ENCODE measurements around the gene RREB1. TPM values are rescaled to one million over a fixed set of nuclear protein-coding genes. Genes with fewer than 3 reads are reported as not detected.
"Not testable (repeated sequence)": the region's sequence is repeated elsewhere in the genome, so short reads cannot be mapped to it uniquely, and the experiment has no call there.

Gene RREB1
- total RNA-seq, 2 donors from 2014 or later: 58.4 to 71.0 TPM

DNA sequence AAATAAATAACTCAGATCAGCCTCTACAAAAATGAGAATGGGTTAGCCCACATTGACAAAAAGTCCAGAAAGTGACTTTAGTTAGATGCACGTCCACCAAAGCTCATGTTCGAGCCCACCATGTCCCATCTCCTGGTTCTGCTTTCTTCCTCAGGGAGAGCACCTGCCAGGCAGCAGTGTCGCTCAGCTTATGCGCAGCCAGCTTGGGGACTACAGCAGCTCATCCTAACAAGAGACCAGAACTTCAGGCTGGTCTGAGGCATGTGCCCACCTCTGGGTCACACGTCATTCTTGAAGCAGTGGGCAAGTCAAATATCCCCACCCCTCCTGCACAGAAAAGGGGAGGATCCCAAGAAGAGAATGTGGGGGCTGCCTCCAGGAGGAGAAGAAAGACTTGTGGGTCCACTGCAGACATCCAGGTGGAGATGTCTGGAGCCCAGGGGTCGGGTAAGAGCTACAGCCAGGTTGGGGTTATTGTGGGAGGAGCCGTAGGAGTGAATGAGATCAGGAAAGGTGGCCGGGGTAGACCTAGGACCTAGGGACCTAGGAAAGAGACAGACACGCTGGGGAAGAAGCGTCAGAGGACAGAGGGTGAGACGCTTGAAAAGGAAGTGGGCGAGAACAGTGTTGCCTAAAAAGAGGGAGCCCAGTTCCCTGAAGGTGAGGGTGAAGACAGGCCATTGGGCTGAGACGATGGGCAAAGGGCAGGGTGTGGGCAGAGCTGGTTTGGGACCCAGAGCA is 152.7 kb downstream of the RREB1 start:
- TF ChIP-seq CTCF (IDR thresholded peaks at IDR 0.05) (no peak), POLR2AphosphoS5 (IDR thresholded peaks at IDR 0.05) (no peak), POLR2A (IDR thresholded peaks at IDR 0.05) (no peak)
- peak overlapping the region; percentile 49 to 53 for H3K4me3 ChIP-seq
- 66% methylated on average over 12 of the region's 13 CpGs for WGBS
- intact Hi-C loops (cut with DNase I): no loop called here
- H3K4me1 ChIP-seq (replicated peaks): peaks cover 6% of the 10 kb centered on the region
- no peaks in the 10 kb centered on the region for H3K9me3 ChIP-seq
- peak overlapping the region; percentile 85 to 87 for H3K27ac ChIP-seq
- DNase-seq (ENCODE audit: low spot score): no peak
- H3K36me3 ChIP-seq: no peaks in the 10 kb centered on the region
- H3K27me3 ChIP-seq (replicated peaks; ENCODE audit: insufficient read depth): no peaks in the 10 kb centered on the region

- peak overlapping the region; percentile 49 to 53 for H3K4me3 ChIP-seq
- peak; percentile 88 for DNase-seq (ENCODE audit: low spot score)
- intact Hi-C loops (cut with DNase I): no loop called here
- H3K36me3 ChIP-seq: no peaks in the 10 kb centered on the region
- H3K27me3 ChIP-seq (replicated peaks; ENCODE audit: insufficient read depth): no peaks in the 10 kb centered on the region
- H3K4me1 ChIP-seq (replicated peaks): peaks cover 6% of the 10 kb centered on the region
- TF ChIP-seq POLR2AphosphoS5 (IDR thresholded peaks at IDR 0.05) (peak; percentile 92), CTCF (IDR thresholded peaks at IDR 0.05) (peak in 1 of 4 experiments; percentile 8), POLR2A (IDR thresholded peaks at IDR 0.05) (peak; percentile 81)
- WGBS: 2% methylated on average over 43 of the region's 43 CpGs
- no peaks in the 10 kb centered on the region for H3K9me3 ChIP-seq
- peak overlapping the region; percentile 85 to 87 for H3K27ac ChIP-seq
Observed at GRCh38 chr6:7261032-7261841, 153.5 kb downstream of the RREB1 start.

DNA sequence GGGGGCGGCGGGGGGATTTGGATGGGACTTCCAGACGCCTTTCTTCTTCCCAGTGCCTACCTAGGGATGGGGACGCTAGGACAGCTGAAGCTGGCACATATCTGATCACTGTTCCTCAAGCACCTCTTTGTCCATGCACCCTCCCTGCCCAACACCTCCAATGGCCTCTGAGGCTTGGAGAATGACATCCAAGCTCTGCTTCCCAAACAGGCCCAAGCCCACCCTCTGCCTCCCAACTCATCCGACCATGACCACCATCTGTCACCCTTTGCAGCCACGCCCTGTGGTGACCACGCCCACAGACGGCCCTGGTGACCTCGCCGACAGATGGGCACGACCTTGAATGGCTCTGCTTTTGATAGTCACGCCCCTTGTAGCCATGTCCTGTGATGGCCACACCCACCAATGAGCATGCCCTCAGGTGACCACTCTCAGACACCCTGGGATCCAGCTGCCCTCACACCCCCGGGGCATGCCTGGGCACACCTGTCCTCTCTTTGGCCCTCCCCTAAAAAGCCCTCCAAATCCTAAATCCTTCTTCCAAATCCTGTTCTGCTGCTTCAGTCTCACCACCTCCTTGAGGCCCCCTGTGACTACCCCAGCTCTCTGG is 154.2 kb downstream of the RREB1 start:
- Histone ChIP-seq H3K27me3 (replicated peaks; ENCODE audit: insufficient read depth) (no peaks in the 10 kb centered on the region), H3K27ac (peak overlapping the region; percentile 85 to 87), H3K4me3 (peak overlapping the region; percentile 49 to 53), H3K4me1 (replicated peaks) (peaks cover 6% of the 10 kb centered on the region), H3K36me3 (no peaks in the 10 kb centered on the region), H3K9me3 (no peaks in the 10 kb centered on the region)
- 45% methylated on average over 13 of the region's 13 CpGs for WGBS
- intact Hi-C loops (cut with DNase I): no loop called here
- no peak for DNase-seq (ENCODE audit: low spot score)
- no peak for TF ChIP-seq POLR2AphosphoS5 (IDR thresholded peaks at IDR 0.05)
- TF ChIP-seq POLR2A (IDR thresholded peaks at IDR 0.05): no peak
- no peak for TF ChIP-seq CTCF (IDR thresholded peaks at IDR 0.05)

DNA sequence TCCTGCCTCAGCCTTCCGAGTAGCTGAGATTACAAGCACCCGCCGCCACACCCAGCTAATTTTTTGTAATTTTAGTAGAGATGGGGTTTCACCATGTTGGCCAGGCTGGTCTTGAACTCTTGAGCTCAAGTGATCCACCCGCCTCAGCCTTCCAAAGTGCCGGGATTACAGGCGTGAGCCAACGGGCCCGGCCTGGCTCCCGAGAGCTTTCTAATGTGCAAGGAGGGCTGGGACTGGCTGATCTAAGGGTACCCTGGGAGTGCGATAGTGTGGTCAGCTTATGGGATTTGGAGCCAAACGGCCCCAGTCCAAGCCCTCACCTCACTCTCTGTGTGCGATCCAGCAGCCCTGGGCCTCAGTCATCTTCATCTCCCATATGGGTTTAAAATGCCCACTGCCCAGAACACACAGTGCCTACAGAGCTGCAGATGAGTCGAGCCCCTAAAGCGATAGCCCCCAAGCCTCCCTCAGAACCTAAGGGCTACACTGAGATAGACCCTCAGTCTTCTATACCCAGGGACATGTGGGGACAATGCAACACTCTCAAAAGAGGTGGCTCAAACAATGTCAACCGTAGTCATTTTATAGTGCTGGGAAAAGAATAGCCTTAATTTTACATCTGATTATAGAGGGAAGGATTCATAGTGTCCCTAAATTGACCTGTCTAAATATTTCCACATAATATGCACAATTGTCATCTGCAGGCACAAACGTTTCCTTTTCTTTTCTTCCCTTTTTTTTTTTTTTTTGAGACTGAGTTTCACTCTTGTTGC is 155.2 kb downstream of the RREB1 start:
- WGBS: 86% methylated on average over 16 of the region's 16 CpGs
- H3K9me3 ChIP-seq: no peaks in the 10 kb centered on the region
- intact Hi-C loops (cut with DNase I): no loop called here
- no peaks in the 10 kb centered on the region for H3K36me3 ChIP-seq
- H3K4me1 ChIP-seq (replicated peaks): peaks cover 6% of the 10 kb centered on the region
- DNase-seq (ENCODE audit: low spot score): no peak
- H3K27ac ChIP-seq: no peak overlapping the region
- TF ChIP-seq POLR2AphosphoS5 (IDR thresholded peaks at IDR 0.05): no peak
- H3K27me3 ChIP-seq (replicated peaks; ENCODE audit: insufficient read depth): no peaks in the 10 kb centered on the region
- H3K4me3 ChIP-seq: no peak overlapping the region

- H3K9me3 ChIP-seq: not testable (repeated sequence)
Observed at GRCh38 chr6:7263519-7263805, 155.7 kb downstream of the RREB1 start.

More at GRCh38 chr6:7263519-7263805, 155.7 kb downstream of the RREB1 start:
- WGBS: 92% methylated on average over 9 of the region's 9 CpGs
- H3K4me1 ChIP-seq (replicated peaks); H3K27me3 ChIP-seq (replicated peaks; ENCODE audit: insufficient read depth); H3K4me3 ChIP-seq; DNase-seq (ENCODE audit: low spot score); H3K36me3 ChIP-seq; intact Hi-C loops (cut with DNase I); H3K27ac ChIP-seq: not testable (repeated sequence)

All from prostate gland (tissue), 2 donors.